HG03103 (cell line): ENCODE data around the gene ARHGAP18.

Experiments used
- ATAC-seq: cut with Tn5 transposase; IDR thresholded peaks from one replicate; pipeline ENCODE4 v1.9.1; 2021; ENCODE audit warnings: low read depth; ENCODE audit not compliant: unreplicated experiment

Gene ARHGAP18

DNA sequence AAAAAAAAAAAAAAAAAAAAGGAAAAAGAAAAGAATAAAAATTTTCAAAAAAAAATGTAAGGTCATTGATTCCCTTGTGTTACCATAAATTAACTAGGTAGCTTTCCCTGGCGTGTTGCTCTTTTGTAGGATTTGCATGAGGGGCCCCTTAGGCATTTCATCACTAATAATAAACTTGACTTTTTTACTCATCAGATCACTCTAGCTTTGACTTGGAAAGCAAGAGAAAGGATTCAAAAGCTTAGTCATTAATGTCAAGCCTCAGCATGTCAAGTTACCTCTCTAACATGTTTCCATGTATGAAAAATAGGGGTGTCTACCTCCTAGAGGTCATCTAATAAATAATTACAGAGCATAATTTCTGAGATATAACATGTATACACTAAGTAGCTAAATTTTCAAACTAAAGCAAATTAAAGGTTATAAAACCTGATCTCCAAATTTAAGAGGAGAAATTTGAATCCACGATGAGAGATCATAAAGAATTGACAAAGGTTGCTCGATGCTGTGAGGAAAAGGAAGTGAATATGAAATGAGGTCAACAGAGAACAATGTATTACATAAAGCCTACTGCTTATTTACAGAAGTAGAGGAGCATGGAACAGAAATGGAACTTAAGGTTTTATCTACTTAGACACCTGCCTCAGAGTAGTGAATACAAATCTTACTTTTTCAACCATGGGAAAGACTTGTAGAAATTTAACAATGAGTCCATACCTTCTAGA is 86.8 kb downstream of the ARHGAP18 start:
- ATAC-seq = peak; percentile 62

DNA sequence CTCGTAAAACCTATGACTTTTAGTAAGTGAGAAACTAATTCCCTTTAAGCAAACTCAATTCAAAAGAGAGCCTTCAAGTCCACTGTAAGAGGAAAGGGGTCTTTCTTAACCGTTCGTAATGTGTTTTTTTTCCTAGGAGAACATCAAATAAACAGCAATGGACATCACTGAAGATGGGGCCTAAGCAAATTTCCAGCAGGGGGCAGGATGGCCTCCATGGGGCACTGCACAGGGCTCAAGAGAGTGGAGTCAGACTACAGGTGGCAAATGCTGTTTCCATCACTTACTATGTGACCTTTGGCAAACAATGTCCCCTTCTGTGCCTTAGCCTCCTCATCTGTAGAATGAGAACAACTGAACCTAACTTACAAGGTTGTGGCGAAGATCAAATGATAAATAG is 88.7 kb downstream of the ARHGAP18 start:
- no peak for ATAC-seq

DNA sequence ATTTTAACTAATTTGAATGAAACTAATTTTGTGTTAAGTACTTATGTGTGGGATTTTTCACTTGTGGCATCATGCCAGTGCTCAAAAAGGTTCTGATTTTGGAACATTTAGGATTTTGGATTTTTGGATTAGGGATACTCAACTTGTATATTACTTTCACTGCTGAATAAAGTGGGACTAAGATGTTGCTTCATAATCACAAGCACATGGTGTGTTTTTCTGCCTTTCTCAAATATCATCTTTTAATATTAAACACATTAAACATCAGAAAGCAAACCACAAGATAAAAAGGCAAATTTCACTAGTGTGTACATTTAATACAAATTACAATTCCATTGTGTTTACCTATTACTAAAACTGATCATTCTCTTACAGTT is 89.8 kb downstream of the ARHGAP18 start:
- ATAC-seq = no peak

DNA sequence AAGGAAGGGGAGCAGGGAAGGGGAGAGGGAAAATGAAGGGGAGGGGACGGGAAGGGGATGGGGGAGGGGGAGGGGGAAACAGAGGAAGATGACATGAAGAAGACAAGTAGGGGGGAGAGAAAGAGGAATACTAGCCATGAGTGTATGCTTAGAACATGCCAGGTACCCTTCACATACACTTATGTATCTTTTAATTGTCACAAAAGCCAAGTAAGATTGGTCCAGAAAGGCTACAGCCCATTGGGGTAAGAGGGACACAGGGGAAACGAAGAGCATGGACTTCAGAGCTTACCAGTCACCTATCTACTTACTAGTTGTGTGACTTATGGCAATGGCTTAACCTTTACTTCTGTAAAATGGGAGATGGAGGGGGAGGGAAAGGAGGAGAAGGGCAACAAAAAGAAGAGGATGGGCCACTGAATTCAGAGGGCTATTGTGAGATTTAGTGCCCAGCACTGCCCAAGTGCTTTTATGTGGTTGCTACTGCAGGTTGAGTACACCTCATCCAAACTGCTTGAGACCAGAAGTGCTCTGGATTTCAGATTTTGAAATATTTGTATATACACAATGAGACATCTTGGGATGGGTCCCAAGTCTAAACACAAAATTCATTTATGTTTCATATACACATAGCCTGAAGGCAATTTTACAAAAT is 90.3 kb downstream of the ARHGAP18 start:
- ATAC-seq = no peak

DNA sequence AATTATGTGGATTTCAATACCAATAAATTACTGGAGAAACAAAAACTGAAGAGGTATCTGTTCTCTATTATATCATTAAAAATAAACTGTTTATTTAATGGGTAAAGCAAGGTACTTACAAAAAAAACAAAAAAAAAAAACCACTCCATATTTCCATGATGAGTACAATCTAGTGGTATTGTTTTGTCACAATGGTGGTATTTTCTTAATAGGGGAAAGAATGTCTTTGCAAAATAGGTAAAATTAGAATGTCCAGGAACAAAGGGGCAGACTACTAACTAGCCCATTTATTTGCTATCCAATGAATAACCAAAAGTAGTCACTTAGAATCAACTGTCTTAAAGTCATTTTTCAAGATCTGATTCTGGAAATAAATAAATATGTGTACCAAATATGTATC is 92.0 kb downstream of the ARHGAP18 start:
- ATAC-seq = no peak

DNA sequence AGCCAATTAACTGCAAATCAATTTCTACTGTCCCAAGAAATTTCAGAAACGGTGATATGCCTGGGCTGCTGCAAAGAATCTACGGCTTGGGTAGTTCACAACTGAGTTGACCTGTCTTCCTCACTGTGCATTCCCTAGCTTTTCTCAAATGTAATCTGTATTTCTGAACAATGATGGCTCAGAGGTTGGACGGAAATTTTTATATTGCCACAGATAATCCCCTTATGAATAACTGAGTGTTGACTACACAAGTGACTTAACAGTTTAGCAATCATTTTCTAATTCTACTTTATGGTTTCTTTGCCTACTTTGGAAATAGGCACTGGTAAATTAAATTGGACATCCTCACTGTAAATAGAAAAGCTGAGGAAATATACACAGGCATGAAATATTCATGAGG is 94.5 kb downstream of the ARHGAP18 start:
- ATAC-seq = no peak

DNA sequence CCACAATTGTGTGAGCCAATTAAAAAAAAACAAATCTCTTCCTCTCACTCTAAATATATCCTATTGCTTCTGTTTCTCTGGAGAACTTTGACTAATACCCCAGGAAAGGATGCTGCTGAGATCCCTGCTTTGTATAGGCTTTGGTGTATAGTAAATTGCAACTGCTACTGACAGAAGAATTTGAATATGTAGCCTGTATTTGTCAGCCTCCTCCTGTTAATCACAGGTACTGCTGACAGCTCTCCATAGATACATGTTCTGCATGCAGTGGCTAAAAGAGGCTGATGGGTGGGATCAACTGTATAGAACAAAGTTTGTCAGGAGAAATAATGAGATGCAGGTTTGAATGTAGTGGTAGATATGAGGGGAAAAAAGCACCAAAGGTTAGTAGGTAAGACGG is 95.0 kb downstream of the ARHGAP18 start:
- no peak for ATAC-seq

DNA sequence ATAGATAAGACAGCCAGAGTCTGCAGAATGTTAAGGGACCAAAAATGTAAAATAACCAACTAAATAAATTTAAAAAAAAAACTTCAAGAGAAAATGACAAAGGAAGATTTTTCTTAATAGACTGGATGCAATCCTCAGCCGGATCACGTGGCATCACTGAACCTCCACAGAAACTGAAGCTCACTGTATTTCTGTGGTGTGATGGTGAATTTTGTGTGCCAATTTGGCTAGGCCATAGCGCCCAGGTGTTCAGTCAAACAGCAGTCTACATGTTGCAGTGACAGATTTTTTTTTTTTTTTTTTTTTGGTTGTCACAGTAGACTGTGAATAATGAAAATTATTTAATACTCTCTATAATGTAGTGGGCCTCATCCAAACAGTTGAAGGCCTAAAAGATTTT is 95.5 kb downstream of the ARHGAP18 start:
- no peak for ATAC-seq

DNA sequence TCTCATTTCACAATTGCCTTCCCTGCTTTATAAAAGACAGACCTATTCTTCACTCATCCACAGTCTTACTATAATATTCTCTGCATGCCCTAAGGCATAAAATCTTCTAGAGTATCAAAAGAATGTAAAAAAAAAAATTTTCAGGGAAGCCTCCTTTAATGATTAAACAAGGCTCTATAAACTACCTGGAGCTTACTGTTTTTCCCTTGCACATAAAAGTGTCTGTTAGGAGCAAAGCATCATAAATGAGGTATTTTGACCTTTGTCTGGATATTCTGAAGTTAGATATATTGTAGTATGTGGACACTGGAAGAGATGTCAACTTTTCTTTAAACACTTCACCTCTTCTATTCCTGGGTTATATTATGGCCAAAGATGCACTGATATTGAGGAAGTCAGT is 97.5 kb downstream of the ARHGAP18 start:
- ATAC-seq = no peak

DNA sequence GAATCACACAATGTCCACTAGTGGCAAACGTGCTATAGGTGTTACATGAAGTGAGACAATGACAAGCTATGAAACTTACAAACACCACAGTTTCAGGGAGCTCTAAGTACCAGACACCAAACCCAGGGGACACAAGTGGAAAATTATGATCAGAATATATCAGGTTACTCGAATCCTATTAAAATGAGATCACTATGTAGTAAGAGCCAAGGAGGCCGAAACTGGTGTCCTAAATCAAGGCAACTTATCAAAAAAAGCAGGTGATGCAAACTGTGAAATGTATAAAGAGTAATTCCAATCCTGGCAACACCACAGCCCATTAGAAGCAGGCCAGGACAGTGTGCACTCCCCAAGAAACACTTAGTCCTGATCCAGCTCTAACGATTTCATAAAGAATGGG is 100.3 kb downstream of the ARHGAP18 start:
- ATAC-seq = no peak

DNA sequence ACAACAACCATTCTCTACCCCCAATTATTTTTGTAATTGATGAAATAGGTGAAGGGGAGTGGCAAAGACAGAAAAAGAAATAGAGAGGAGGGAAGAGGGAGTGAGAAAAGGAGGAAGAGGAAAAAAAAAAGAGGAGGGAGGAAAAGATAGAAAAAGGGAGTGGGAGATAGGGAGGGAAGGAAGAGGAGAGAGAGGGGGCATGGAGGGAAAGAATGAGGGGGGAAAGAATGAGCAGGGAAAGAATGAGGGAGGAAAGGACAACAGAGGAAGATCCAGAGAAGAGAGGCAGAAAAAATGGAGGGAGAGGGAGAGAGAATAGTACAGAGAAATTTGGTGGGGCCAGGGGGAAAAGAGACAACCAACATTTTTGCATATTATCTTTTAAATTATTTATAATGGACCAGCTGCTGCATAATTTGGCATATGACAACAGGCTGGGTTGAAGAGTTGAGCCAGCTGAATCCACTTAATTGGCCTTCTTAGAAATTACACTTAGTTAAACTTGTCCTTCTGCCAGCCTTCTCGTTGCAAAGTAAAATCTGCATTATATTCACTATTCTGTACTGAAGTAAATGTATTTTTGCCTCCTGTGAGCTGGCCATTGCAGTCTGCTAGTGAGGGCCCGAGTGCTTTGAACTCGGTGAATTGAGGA is 101.0 kb downstream of the ARHGAP18 start:
- no peak for ATAC-seq

DNA sequence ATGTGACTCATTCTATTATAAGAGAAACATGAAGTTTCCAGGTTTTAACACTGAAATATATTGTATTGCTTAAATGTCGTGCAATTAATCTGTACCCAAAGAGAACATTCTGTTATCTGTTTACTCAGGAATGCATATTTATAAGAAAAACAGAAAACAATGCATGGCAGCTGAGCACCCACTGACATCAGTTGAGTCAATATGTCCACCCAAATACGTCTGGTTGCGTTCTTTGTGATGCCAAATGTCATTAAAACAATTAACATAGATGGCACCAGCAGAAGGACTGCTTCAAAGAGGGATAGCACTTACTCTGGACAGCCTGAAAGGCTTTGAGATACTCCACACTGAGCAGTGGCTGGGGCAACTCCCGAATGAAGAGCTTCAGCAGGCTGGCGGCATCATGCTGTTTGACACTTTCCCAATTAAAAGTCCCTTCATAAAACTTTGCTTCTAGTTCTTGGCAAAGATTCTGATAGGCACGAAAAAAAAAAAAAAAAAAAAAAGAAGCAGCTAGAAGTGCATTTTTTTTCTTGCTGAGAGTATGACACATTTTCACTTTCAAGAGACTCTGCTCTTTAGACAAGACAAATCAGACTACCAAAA is 102.3 kb downstream of the ARHGAP18 start:
- no peak for ATAC-seq

DNA sequence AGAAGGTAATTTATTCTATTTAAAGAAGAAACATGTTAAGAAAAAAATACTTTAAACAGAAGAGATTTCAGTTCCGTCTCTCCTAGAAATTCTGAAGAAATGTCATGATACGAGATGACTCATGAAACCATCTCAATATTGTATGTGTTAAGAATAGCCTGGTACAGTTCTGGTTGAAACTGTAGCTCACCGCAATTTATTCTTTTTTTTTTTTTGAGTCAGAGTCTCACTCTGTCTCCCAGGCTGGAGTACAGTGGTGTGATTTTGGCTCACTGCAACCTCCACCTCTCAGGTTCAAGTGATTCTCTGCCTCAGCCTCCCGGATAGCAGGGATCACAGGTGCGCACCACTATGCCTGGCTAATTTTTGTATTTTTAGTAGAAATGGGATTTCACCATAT is 103.3 kb downstream of the ARHGAP18 start:
- ATAC-seq = peak; percentile 68

DNA sequence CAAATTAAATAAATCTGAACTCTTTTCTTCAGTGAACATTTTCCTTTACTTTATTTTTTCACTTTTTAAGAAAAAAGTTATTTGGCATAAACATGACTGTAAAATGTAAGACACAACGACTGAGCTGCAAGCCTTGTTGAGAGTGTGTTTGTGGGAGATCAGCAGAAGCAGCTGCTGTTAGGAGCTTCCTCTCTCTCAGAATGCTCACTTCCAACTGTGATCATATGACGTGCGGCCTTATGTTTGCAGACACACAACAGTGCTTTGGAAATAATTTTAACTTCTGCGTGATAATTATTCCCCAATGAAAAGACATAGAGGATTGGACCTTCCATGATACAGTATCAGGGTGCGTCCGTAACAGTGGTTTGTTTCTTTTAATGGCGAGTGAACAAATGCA is 104.0 kb downstream of the ARHGAP18 start:
- ATAC-seq = no peak

DNA sequence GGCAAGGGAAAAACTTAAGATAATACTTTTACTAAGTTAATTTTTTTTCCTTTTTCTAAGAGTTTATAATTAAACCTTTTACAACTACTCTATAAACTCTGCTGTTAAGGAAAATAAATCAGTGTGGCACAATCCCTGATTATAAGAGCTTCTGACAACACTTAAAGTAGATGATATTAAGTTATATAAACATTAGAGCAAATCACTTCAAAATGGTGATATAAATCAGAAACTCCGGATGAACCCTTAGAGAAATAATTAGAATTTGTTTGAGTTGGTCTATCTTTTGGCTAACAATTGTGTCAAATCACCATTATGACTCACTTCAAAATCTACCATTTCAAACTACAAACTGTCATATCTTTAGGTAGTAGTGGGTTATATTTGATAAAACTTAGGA is 104.9 kb downstream of the ARHGAP18 start:
- no peak for ATAC-seq

DNA sequence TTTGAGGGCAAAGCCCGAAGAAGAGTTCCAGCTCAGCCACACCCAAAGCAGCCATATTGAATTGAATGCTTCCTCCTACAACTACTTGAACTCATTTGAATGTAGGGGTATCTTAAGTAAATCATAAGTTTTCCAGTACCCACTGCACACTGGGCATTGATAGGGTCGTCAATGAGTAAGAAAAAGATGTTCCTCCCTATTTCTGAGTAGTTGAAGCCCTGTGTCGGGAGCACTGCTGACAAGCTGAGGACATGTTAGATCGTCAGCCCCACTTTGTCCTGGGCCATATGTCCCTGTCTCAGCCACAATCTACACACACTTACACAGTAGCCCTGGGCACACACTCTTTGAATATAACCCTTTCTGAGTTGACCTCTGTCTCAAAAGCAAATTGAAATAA is 105.7 kb downstream of the ARHGAP18 start:
- ATAC-seq = no peak

DNA sequence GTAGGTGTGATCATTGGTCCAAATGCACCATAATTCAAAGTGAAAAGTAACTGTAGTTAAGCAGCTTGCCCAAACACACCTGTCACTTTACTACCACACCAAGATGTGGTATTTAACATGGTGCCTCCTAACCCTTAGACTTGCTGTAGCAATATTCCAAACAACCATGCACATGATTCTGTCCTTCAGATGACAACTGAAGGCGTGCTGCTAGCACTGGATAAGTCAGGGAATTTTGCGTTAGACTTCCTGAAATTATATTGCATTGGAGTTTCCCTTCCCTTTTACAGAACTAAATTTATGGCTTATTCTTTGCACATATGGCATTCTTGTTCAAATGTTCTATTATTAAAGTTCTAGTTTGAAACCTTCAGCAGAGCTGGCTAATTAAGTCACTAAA is 106.2 kb downstream of the ARHGAP18 start:
- ATAC-seq = no peak

DNA sequence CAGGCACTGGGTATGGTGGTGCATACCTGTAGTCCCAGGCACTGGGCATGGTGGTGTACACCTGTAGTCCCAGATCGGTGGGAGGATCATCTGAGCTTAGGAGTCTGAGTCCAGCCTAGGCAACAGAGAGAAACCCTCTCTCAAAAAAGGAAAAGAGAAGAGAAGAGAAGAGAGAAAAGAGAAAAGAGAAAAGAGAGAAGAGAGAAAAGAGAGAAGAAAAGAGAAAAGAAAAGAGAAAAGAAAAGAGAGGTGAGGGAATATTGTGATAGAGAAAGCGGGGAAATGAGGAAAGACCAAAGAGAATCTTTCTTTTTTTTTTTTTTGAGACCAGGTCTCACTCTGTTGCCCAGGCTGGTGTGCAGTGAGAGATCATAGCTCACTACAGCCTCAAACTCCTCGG is 108.7 kb downstream of the ARHGAP18 start:
- ATAC-seq = no peak

DNA sequence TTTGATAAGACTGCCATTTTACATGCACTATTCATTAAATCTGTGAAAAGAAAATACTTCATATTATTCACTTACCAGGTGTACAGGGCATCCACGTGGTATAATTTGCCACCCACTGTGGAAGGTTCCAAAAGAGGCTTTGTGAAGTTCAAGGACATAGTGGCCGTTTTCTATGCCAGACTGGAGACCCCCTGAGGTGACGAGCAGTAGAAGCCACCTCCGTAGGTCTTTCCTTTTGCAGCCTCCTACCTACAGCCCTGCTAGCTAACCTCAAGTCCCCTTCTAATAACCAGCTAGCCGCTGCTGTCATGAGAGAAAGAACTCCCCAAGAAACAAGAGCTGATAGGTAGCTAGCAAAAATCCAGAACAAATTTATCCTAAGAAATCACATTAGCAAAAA is 110.5 kb downstream of the ARHGAP18 start:
- ATAC-seq = no peak

DNA sequence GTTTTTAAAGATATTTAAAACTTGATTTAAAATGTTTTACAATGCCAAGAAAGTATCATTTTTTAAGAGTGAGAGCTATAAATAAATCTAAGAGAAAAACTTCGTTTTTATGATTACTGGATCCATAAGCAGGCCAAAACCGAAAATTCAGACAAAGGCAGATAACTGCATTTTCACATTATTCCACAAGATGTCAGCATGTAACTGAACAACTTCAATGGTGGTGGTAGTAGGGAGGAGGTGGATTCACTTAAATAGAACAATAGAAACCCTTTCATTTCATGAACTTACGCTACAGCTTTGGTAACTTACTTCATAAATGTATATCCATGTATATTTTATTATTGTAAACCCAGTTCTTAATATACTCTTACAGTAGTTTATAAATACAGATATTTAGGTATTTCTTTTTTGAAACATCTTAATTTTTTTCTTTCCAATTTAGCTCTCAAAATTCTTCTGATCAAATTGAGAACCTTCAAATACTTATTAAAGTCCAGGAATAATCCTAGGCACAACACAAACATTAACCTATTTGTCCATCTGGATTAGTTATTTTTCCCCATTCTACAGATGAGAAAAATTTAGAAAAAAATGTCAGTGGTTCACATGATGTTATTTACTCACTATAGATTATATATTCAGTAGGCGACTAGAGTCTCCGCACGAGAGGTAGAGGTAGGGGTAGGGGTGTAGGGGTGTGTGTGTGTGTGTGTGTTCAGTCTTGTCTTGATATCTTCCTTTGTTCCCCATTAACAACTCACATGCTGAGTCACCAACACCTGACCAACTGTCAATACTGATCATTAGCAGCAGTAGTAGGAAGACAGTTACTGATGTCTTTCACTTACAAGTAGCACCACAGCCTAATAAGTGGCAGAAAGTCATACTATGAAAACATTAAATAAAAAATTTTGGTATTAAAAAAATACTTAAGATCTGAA is 111.5 kb downstream of the ARHGAP18 start:
- ATAC-seq = peak; percentile 57
